Sigmoid colon (tissue), 4 donors: ENCODE measurements around the gene KRTAP5-6.

Experiments
- CTCF ChIP-seq, 4 experiments: fragments of 450-650 bp in 3 of 4; fragments of 200-600 bp in 1 of 4; IDR thresholded peaks; one replicate each; pipeline ENCODE4 v1.5.1; 2016 to 2019; ENCODE audit warnings: antibody characterized with exemption in 4 of 4, mild to moderate bottlenecking in 3 of 4, moderate library complexity in 2 of 4
- EP300 ChIP-seq, 4 donors: sonication (generic); formaldehyde crosslinking; IDR thresholded peaks; one replicate each; pipeline ENCODE4 v1.6.1; 2017; ENCODE audit warnings: antibody characterized with exemption in 4 of 4
- POLR2A ChIP-seq, 2 donors: fragments of 450-650 bp; IDR thresholded peaks; one replicate each; pipeline ENCODE4 v1.6.1; 2016; ENCODE audit warnings: antibody characterized with exemption in 2 of 2, mild to moderate bottlenecking in 2 of 2, moderate library complexity in 2 of 2
- POLR2AphosphoS5 ChIP-seq, 4 donors: sonication (generic); formaldehyde crosslinking; IDR thresholded peaks; one replicate each; pipeline ENCODE4 v1.6.1; 2017; ENCODE audit warnings: antibody characterized with exemption in 4 of 4

- TF ChIP-seq CTCF (IDR thresholded peaks at IDR 0.05) (no peak), POLR2AphosphoS5 (IDR thresholded peaks at IDR 0.05) (no peak), EP300 (IDR thresholded peaks at IDR 0.05) (no peak), POLR2A (IDR thresholded peaks at IDR 0.05) (no peak)
Observed at GRCh38 chr11:1741741-1742140, 44.7 kb downstream of the KRTAP5-6 start.
